Fibroblast of the aortic adventitia (primary cell): ENCODE results near the gene VIPR2. TPM values are rescaled to one million over a fixed set of nuclear protein-coding genes. Genes with fewer than 3 reads are reported as not detected.

Source experiments
- DNase-seq: peaks from one replicate; pipeline ENCODE4 v3.0.0-alpha.2; 2010; ENCODE audit warnings: low read depth
- H3K4me3 ChIP-seq: 2 replicates; pipeline ENCODE4 v1.5.1; 2011; ENCODE audit warnings: low read depth, mild to moderate bottlenecking, control low read depth, low read length, moderate library complexity
- total RNA-seq: library from RNA; depleted of rRNA; stranded (reverse); fragments of >200 nt; gene quantifications from 2 replicates; pipeline ENCODE4 v1.2.3, GENCODE V29; 2012; ENCODE audit warnings: low replicate concordance
- TF ChIP-seq, protein P1 (sequence below): IDR thresholded peaks from 2 replicates; pipeline ENCODE4 v1.5.1; 2011; ENCODE audit warnings: mild to moderate bottlenecking, low read length, control low read depth, inconsistent platforms; ENCODE audit not compliant: insufficient read depth

Gene VIPR2
- total RNA-seq, 1 donor, result not detected

DNA sequence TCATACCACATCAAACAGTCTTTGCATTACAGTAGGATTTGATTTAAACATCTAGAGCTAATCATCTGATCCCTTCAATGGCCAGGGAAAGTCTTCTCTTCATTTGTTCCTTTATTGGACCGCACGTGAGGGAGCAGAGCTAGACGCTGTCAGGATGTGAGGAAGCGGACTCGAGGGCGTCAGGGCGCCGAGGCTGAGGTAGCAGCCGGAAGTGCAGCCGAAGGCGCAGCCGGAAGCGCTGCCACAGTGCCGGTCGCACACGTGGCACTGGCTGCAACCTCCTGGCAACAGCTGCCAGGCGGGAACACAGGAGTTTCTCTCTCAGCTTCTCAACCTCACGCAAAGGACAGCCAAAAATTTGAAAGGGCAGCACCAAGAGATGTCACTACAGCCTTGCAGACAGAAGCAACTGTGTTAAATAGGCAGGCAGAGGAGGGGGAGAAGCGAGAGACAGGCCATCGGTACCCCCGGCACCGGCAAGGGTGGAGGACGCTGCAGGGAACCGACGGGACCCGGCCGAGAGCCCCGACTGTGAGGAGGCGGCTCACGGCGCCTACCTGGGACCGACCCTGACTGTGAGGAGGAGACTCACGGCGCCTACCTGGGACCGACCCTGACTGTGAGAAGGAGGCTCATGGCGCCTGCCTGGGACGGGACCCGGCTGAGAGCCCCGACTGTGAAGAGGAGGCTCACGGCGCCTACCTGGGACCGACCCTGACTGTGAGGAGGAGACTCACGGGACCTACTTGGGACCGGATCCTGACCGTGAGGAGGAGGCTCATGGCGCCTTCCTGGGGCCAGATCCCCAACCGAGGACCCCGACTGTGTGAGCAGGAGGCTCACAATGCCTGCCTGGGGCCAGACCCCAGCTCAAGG is 32.3 kb downstream of the VIPR2 start:
- TF ChIP-seq, protein P1, sequence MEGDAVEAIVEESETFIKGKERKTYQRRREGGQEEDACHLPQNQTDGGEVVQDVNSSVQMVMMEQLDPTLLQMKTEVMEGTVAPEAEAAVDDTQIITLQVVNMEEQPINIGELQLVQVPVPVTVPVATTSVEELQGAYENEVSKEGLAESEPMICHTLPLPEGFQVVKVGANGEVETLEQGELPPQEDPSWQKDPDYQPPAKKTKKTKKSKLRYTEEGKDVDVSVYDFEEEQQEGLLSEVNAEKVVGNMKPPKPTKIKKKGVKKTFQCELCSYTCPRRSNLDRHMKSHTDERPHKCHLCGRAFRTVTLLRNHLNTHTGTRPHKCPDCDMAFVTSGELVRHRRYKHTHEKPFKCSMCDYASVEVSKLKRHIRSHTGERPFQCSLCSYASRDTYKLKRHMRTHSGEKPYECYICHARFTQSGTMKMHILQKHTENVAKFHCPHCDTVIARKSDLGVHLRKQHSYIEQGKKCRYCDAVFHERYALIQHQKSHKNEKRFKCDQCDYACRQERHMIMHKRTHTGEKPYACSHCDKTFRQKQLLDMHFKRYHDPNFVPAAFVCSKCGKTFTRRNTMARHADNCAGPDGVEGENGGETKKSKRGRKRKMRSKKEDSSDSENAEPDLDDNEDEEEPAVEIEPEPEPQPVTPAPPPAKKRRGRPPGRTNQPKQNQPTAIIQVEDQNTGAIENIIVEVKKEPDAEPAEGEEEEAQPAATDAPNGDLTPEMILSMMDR, result no peak
- H3K4me3 ChIP-seq, result no peak overlapping the region
- DNase-seq, result no peak

DNA sequence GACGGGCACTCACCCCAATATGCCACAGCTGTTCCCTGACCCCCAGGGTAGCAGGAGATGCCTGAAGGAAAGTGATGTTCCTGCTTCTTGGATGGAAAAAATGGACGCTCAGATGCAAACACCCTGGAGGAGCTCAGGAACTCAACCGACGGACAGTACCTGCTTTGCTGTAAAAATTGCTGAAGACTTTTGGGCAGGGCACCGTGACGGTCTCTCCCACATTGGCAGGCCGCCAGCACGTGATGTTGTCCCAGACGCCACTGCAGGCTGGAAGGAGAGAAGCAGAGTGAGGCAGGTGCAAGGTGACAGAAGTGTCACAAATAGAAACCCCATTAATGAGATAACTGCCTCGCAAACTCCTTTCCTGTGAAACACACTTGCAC is 35.0 kb downstream of the VIPR2 start:
- no peak for DNase-seq
- no peak overlapping the region for H3K4me3 ChIP-seq
- TF ChIP-seq, protein P1, result no peak

DNA sequence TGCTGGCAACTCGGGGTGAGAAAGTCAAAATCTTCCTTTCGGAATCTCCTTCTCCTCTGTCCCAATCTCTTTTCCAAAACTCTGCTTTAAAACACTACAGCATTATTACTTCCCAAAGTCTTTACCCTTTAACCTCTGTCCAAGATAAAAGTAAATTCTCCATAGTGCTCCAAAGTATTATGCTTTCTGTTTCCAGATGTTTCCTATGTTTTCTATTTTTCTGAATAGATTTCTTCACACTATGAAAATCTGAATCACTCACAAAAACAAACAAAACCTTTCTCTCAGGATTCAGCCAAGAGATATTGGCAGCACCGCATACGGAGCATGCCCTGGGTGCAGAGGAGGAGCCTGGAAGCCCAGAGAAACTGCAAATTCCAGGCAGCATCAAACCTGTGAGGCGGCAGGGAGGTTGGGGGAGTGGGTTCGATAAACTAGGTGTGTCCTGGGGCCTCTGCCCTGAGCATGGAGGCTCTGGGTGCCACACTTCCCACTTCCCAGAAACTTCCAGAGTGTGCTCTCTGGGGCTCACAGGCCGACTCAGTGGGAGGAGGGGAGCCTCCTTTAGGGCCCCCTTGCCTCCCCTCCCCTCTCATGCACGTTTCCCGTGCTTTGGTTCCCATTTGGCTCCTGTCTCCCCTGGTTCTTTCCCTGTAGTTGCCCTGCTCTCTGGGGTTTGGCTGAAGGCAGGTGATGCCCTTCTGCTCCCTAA is 35.6 kb downstream of the VIPR2 start:
- H3K4me3 ChIP-seq, result no peak overlapping the region
- DNase-seq, result no peak
- TF ChIP-seq, protein P1, result no peak

DNA sequence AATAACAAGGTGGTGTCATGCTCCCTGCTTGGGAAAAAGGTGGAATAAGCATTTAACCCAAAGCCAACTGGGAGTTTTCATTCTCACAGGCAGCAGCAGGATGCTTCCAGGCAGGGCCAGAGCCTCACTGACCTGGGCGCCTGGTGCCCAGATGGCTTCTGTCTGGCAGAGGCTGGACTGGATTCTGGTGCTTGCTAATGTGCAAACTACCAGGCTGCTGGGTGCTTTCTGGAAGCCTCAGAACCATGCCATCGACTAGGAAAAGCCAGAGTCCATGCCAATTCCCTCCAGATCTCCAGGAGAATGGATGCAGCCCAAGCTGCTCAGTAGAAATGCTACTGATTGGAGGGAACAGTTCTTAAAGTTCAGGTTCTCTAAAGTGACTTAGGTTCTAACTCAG is 36.2 kb downstream of the VIPR2 start:
- H3K4me3 ChIP-seq, result no peak overlapping the region
- DNase-seq, result no peak
- TF ChIP-seq, protein P1, result no peak

DNA sequence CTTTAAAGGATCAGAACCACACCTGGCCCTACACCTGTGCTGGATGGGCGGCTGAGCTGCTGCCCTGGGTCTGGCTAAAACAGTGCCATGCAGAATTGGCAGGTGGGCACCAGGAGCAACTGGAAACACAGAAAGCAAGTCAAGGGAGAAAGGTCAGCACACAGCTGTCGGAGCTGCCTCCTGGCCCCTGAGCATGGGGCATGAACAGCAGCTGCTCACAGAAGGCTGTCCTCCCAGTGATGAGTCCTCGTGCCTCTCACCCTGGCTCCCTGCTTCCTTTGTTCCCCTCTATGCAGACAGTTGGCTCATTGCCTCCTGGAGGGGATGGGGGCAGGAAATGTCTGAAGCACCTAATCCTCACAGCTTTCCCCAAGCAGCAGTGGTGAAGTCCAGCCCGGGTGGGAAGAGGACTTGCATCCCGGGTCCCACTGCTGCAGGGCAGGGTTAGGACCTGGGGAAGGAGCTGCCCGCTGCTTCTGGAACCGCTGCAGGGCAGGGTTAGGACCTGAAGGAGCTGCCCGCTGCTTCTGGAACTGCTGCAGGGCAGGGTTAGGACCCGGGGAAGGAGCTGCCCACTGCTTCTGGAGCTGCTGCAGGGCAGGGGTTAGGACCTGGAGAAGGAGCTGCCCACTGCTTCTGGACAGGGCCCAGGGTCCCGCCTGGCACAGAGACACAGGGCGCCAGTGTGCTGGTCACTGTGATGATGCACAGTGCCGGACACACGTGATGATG is 37.3 kb downstream of the VIPR2 start:
- TF ChIP-seq, protein P1, result no peak
- DNase-seq, result no peak
- no peak overlapping the region for H3K4me3 ChIP-seq

DNA sequence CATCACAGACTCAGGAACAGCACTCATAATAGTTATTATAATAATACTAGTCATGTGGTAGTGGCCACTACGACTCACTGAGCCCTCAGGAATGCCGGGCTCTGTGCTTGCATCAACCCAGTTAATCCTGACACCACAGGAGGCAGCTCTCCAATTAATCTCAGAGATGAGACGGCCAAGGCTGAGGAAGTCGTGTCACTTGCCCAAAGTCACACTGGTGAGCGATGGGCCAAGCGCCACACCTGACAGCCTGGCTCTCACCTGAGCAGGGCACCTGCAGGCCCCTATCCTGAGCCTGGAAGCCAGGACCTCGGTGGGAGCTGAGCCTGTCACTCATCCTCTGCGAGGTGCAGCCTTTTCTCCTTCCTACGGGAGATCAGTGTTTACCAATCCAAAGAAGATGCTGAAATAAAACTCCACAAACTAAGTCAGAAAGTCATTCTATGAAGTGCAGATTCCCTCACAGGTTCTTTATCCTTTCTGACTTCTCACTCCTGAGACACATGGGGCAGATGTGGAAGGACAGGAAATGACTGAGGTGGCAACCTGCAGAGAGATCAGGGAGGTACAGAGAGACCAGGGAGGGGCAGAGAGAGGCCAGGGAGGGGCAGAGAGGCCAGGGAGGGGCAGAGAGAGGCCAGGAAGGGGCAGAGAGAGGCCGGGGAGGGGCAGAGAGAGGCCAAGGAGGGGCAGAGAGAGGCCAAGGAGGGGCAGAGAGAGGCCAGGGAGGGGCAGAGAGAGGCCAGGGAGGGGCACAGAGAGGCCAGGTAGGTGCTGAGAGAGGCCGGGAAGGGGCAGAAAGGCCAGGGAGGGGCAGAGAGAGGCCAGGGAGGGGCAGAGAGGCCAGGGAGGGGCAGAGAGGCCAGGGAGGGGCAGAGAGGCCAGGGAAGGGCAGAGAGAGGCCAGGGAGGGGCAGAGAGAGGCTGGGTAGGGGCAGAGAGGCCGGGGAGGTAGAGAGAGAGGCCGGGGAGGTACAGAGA is 38.5 kb downstream of the VIPR2 start:
- no peak overlapping the region for H3K4me3 ChIP-seq
- no peak for DNase-seq
- TF ChIP-seq, protein P1, result no peak
